Parathyroid adenoma (tissue), 2 donors: ENCODE measurements around the gene ANKRD13D.

Experiments used
- H2AFZ ChIP-seq: fragments of 300-600 bp; sonication (generic); one replicate; pipeline ENCODE4 v1.7.0; 2017; ENCODE audit warnings: antibody characterized with exemption, mild to moderate bottlenecking
- H3K27ac ChIP-seq: fragments of 300-600 bp; sonication (generic); one replicate; pipeline ENCODE4 v1.7.0; 2017
- H3K27me3 ChIP-seq: fragments of 300-600 bp; sonication (generic); one replicate; pipeline ENCODE4 v1.7.0; 2017; ENCODE audit warnings: low read length; ENCODE audit not compliant: control insufficient read depth, insufficient read depth
- H3K36me3 ChIP-seq: fragments of 300-600 bp; sonication (generic); one replicate; pipeline ENCODE4 v1.7.0; 2017; ENCODE audit warnings: low read length; ENCODE audit not compliant: control insufficient read depth, insufficient read depth
- H3K4me1 ChIP-seq: fragments of 300-600 bp; sonication (generic); one replicate; pipeline ENCODE4 v1.7.0; 2017; ENCODE audit warnings: control low read depth
- H3K4me2 ChIP-seq: fragments of 300-600 bp; sonication (generic); one replicate; pipeline ENCODE4 v1.7.0; 2017; ENCODE audit warnings: low read length
- H3K4me3 ChIP-seq: fragments of 300-600 bp; sonication (generic); one replicate; pipeline ENCODE4 v1.7.0; 2017; ENCODE audit warnings: low read depth, low read length
- H3K79me2 ChIP-seq: fragments of 300-600 bp; sonication (generic); one replicate; pipeline ENCODE4 v1.7.0; 2017; ENCODE audit warnings: control low read depth
- H3K9ac ChIP-seq: fragments of 300-600 bp; sonication (generic); one replicate; pipeline ENCODE4 v1.7.0; 2017; ENCODE audit warnings: mild to moderate bottlenecking
- H3K9me3 ChIP-seq: fragments of 300-600 bp; sonication (generic); one replicate; pipeline ENCODE4 v1.7.0; 2017; ENCODE audit warnings: low read length; ENCODE audit not compliant: control insufficient read depth
- CTCF ChIP-seq: fragments of 300-600 bp; sonication (generic); IDR thresholded peaks from one replicate; pipeline ENCODE4 v1.7.0; 2017; ENCODE audit warnings: antibody characterized with exemption, mild to moderate bottlenecking
- donor health status: primary hyperparathyroidism.

The ANKRD13D gene

GRCh38 chr11:67349036-67349435 lies 59.9 kb downstream of the ANKRD13D start:
- no peaks in the 10 kb centered on the region for H3K36me3 ChIP-seq
- peaks cover 2% of the 10 kb centered on the region for H3K79me2 ChIP-seq
- no peak for TF ChIP-seq CTCF
- H3K9ac ChIP-seq: no peak overlapping the region
- no peak overlapping the region for H3K4me3 ChIP-seq
- no peak overlapping the region for H2AFZ ChIP-seq
- H3K9me3 ChIP-seq: no peaks in the 10 kb centered on the region
- no peak overlapping the region for H3K27ac ChIP-seq
- no peaks in the 10 kb centered on the region for H3K27me3 ChIP-seq
- H3K4me2 ChIP-seq: no peak overlapping the region
- peaks cover 8% of the 10 kb centered on the region for H3K4me1 ChIP-seq

GRCh38 chr11:67349457-67349856 lies 60.4 kb downstream of the ANKRD13D start:
- H3K27ac ChIP-seq: no peak overlapping the region
- H3K4me3 ChIP-seq: no peak overlapping the region
- no peak overlapping the region for H3K4me2 ChIP-seq
- H3K4me1 ChIP-seq: peaks cover 8% of the 10 kb centered on the region
- no peak for TF ChIP-seq CTCF
- no peaks in the 10 kb centered on the region for H3K27me3 ChIP-seq
- peaks cover 2% of the 10 kb centered on the region for H3K79me2 ChIP-seq
- no peaks in the 10 kb centered on the region for H3K36me3 ChIP-seq
- no peak overlapping the region for H2AFZ ChIP-seq
- H3K9ac ChIP-seq: no peak overlapping the region
- no peaks in the 10 kb centered on the region for H3K9me3 ChIP-seq

- Histone ChIP-seq H3K9me3 (no peaks in the 10 kb centered on the region), H3K27me3 (no peaks in the 10 kb centered on the region), H2AFZ (no peak overlapping the region), H3K4me2 (no peak overlapping the region), H3K9ac (no peak overlapping the region), H3K79me2 (peaks cover 2% of the 10 kb centered on the region), H3K27ac (no peak overlapping the region), H3K4me3 (no peak overlapping the region), H3K4me1 (peaks cover 8% of the 10 kb centered on the region), H3K36me3 (no peaks in the 10 kb centered on the region)
- no peak for TF ChIP-seq CTCF
Observed at GRCh38 chr11:67349928-67350465, 60.9 kb downstream of the ANKRD13D start.

DNA sequence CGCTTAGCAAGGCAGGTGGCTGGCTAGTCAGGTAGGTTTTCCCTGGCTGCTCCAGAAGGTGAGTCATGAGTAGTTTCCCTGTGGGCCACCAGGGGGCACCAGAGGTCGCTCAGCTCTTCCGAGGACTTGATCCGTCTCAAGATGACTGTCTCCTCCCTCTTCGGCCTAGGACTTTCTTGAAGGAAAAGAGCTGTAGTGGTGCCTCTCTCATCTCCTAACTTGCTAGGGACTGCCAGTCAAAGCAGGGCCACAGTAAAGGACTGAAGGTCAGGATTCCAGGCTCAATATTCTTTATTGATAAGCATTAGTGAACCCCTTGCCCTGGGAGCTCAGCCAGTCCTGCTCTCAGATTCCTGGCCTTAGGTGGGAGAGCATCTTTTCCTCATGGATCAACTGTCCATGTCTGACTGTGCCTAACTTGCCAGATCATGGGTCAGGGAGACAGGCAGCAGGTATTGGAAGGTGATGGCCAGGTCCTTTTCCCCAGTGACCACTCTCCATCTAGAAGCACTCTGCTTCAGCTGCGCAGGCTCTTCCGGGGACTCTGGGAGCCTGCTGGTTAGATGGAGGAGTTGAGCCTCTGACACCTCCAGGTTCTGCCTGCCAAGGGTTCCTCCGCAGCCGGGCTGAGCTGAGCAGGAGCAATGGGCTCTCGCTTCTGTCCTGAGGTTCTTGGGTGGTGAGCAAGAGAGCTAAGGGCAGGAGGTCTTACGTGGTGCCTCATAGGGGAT lies 62.3 kb downstream of the ANKRD13D start:
- TF ChIP-seq CTCF: peak; percentile 79
- H3K27ac ChIP-seq: no peak overlapping the region
- peak overlapping the region; percentile 9 for H3K4me2 ChIP-seq
- H2AFZ ChIP-seq: no peak overlapping the region
- no peaks in the 10 kb centered on the region for H3K36me3 ChIP-seq
- H3K27me3 ChIP-seq: no peaks in the 10 kb centered on the region
- H3K9me3 ChIP-seq: no peaks in the 10 kb centered on the region
- peaks cover 2% of the 10 kb centered on the region for H3K79me2 ChIP-seq
- H3K4me1 ChIP-seq: peaks cover 8% of the 10 kb centered on the region
- no peak overlapping the region for H3K9ac ChIP-seq
- H3K4me3 ChIP-seq: no peak overlapping the region
